Loucy (cell line): Measurements from ENCODE around the gene CCDC71.

ENCODE experiments used
- H2AFZ ChIP-seq: fragments of 200-600 bp; sonication (generic); 2 replicates; pipeline ENCODE4 v1.6.0; 2016; ENCODE audit warnings: antibody characterized with exemption, mild to moderate bottlenecking, low read length, moderate library complexity
- H3F3A ChIP-seq: fragments of 200-600 bp; 2 replicates; pipeline ENCODE4 v1.6.0; 2016; ENCODE audit warnings: antibody characterized with exemption, low read depth, mild to moderate bottlenecking
- H3K27me3 ChIP-seq: fragments of 200-600 bp; sonication (generic); 2 replicates; pipeline ENCODE4 v1.6.1; 2014; ENCODE audit warnings: low read length, mild to moderate bottlenecking; ENCODE audit not compliant: insufficient read depth, poor library complexity, severe bottlenecking
- H3K36me3 ChIP-seq: fragments of 200-600 bp; sonication (generic); 2 replicates; pipeline ENCODE4 v1.6.1; 2016; ENCODE audit warnings: low read length; ENCODE audit not compliant: insufficient read depth
- H3K4me1 ChIP-seq: fragments of 200-600 bp; sonication (generic); 2 replicates; pipeline ENCODE4 v1.5.1; 2014; ENCODE audit warnings: low read length, mild to moderate bottlenecking; ENCODE audit not compliant: insufficient read depth, poor library complexity, severe bottlenecking
- H3K4me2 ChIP-seq: fragments of 200-600 bp; sonication (generic); 2 replicates; pipeline ENCODE4 v1.6.0; 2014; ENCODE audit warnings: antibody characterized with exemption, low read length, low read depth, mild to moderate bottlenecking; ENCODE audit not compliant: poor library complexity, severe bottlenecking
- H3K4me3 ChIP-seq: fragments of 200-600 bp; sonication (generic); 2 replicates; pipeline ENCODE4 v1.5.1; 2014; ENCODE audit warnings: low read length, mild to moderate bottlenecking, mixed read lengths; ENCODE audit not compliant: poor library complexity, severe bottlenecking
- H3K79me2 ChIP-seq: fragments of 200-600 bp; sonication (generic); 2 replicates; pipeline ENCODE4 v1.6.1; 2014; ENCODE audit warnings: low read length; ENCODE audit not compliant: insufficient read depth
- H3K9ac ChIP-seq: fragments of 200-600 bp; sonication (generic); 2 replicates; pipeline ENCODE4 v1.6.0; 2014; ENCODE audit warnings: mild to moderate bottlenecking, low read depth, low read length, moderate library complexity; ENCODE audit not compliant: poor library complexity, severe bottlenecking
- H3K9me2 ChIP-seq: fragments of 200-600 bp; sonication (generic); replicated peaks from 2 replicates; pipeline ENCODE4 v1.6.1; 2016; ENCODE audit warnings: low read depth, low read length, mixed read lengths
- H3K9me3 ChIP-seq: fragments of 200-600 bp; sonication (generic); 2 replicates; pipeline ENCODE4 v1.6.1; 2014; ENCODE audit warnings: mild to moderate bottlenecking, antibody characterized with exemption, low read length, low read depth; ENCODE audit not compliant: insufficient read depth
- H4K20me1 ChIP-seq: fragments of 200-600 bp; sonication (generic); 2 replicates; pipeline ENCODE4 v1.6.0; 2014; ENCODE audit warnings: antibody characterized with exemption, low read length, mild to moderate bottlenecking; ENCODE audit not compliant: insufficient read depth, poor library complexity, severe bottlenecking
- EZH2phosphoT487 ChIP-seq: fragments of 200-600 bp; IDR thresholded peaks from 2 replicates; pipeline ENCODE4 v1.6.1; 2018; ENCODE audit warnings: antibody characterized with exemption, mild to moderate bottlenecking, moderate library complexity, borderline replicate concordance
- TF ChIP-seq, protein P1 (sequence below): fragments of 200-600 bp; sonication (generic); conservative IDR thresholded peaks from 2 replicates; pipeline ENCODE4 v1.5.1; 2014; ENCODE audit warnings: mild to moderate bottlenecking, antibody characterized with exemption, low read length

CCDC71 gene

DNA sequence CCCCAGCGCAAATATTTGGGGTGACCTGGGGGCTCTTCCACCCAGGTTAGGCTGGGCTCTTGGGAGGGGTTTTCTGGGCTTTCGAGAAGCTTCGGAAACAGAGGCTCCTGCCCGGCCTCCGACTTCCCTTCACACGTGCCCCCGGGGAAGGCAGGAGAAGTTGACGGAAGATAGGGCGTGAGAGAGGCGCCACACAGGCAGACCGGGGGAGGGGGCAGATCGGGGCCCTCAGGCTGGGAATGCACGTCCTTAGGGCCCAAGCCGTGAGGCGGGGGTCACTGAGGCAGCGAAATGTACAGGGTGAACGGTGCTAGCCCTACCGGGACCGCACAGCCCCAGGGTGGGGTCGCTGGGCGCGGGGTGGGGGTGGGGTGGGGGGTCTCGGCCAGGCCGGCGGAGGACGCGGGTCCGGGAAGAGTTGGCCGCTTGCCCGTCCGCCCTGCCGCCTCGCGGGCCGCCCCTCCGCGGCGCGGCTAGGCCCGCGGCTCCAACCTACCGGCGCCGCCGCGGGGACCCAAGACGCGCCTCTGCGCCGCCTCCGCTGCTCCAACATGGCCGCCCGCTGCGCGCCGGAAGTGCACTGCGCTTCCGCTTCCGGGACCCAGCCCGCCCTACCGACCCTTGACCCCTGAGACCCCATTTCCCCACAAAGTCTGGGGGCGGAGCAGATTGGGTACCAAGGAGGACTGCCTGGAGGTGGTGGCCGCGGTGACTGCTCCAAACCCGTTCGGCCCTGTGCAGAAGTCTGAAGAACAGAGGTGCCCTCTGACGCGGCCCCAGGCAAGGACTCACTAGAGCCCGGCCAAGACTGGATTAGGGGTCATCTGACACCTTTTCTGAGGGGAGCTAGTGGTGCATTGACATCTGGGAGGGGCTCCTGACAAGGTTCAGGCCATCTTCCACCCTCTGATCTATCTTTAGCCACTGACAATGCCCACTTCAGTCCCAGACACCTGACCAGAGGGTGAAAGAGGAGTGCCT is at the start of gene CCDC71:
Gene CCDC71 (minus strand): TSS at position 561 of the 981 bp plus-strand sequence. CDS start 2,123 bp downstream, outside the sequence.
- no peaks in the 10 kb centered on the region for H3K9me2 ChIP-seq
- H2AFZ ChIP-seq, result peak within 1 kb of the TSS; percentile 94
- no peaks in the 10 kb centered on the region for H3K9me3 ChIP-seq
- H3K4me2 ChIP-seq, result peak within 1 kb of the TSS; percentile 96
- H3K9ac ChIP-seq, result peak within 1 kb of the TSS; percentile 84
- peak within 1 kb of the TSS; percentile 94 for H3K4me3 ChIP-seq
- peaks cover 17% of the 10 kb centered on the region for H3K4me1 ChIP-seq
- H3K79me2 ChIP-seq, result peaks cover 22% of the 10 kb centered on the region
- H4K20me1 ChIP-seq, result no peaks in the 10 kb centered on the region
- H3K27me3 ChIP-seq, result peaks cover 46% of the 10 kb centered on the region
- TF ChIP-seq, protein P1, sequence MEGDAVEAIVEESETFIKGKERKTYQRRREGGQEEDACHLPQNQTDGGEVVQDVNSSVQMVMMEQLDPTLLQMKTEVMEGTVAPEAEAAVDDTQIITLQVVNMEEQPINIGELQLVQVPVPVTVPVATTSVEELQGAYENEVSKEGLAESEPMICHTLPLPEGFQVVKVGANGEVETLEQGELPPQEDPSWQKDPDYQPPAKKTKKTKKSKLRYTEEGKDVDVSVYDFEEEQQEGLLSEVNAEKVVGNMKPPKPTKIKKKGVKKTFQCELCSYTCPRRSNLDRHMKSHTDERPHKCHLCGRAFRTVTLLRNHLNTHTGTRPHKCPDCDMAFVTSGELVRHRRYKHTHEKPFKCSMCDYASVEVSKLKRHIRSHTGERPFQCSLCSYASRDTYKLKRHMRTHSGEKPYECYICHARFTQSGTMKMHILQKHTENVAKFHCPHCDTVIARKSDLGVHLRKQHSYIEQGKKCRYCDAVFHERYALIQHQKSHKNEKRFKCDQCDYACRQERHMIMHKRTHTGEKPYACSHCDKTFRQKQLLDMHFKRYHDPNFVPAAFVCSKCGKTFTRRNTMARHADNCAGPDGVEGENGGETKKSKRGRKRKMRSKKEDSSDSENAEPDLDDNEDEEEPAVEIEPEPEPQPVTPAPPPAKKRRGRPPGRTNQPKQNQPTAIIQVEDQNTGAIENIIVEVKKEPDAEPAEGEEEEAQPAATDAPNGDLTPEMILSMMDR, result no peak
- TF ChIP-seq EZH2phosphoT487, result no peak
- H3F3A ChIP-seq, result no peaks in the 10 kb centered on the region
- H3K36me3 ChIP-seq, result peaks cover 6% of the 10 kb centered on the region; the same call in 1 of the 2 replicates

DNA sequence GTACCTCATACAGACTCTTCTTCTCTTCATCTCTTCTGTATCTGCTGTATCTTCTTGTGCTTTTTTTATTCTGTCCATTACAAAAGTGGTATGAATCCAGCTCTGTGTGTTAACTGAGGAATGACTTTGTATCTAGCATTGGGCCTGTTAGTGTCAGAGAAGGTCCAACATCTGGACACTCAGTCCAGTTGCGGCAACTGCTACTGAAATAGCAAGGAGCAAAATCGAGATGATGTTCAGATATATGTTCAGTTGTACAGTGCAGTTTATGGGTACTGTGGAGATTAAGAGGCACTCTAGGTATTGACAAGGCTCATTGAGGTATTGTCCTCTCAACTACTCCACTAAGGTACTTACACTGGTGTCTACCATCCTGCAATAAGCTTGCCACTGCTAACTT is 47.9 kb upstream of the CCDC71 start:
- Histone ChIP-seq H3K9me3 (no peaks in the 10 kb centered on the region), H4K20me1 (no peaks in the 10 kb centered on the region), H3K9me2 (no peaks in the 10 kb centered on the region), H3K79me2 (no peaks in the 10 kb centered on the region), H3K4me2 (no peak overlapping the region), H3K4me1 (no peaks in the 10 kb centered on the region), H3F3A (no peaks in the 10 kb centered on the region), H3K4me3 (no peak overlapping the region), H3K36me3 (no peaks in the 10 kb centered on the region), H3K27me3 (no peaks in the 10 kb centered on the region), H3K9ac (no peak overlapping the region), H2AFZ (no peak overlapping the region)
- TF ChIP-seq, protein P1, result no peak
- no peak for TF ChIP-seq EZH2phosphoT487

DNA sequence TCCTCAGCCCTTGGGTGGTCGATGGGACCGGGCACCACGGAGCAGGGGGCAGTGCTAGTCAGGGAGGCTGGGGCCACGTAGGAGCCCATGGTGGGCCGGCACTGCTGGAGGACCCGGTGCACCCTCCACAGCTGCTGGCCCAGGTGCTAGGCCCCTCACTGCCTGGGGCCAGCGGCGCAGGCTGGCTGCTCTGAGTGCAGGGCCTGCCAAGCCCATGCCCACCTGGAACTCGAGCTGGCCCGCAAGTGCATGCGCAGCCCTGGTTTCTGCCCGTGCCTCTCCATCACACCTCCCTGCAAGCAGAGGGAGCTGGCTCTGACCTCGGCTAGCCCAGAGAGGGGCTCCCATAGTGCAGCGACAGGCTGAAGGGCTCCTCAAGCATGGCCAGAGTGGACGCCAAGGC is 47.4 kb upstream of the CCDC71 start:
- Histone ChIP-seq H3K4me2 (no peak overlapping the region), H3K79me2 (no peaks in the 10 kb centered on the region), H3K4me3 (no peak overlapping the region), H3K9me3 (no peaks in the 10 kb centered on the region), H3K36me3 (no peaks in the 10 kb centered on the region), H3K9ac (no peak overlapping the region), H3K27me3 (no peaks in the 10 kb centered on the region), H2AFZ (no peak overlapping the region), H4K20me1 (no peaks in the 10 kb centered on the region), H3K4me1 (no peaks in the 10 kb centered on the region), H3K9me2 (no peaks in the 10 kb centered on the region), H3F3A (no peaks in the 10 kb centered on the region)
- TF ChIP-seq, protein P1, result no peak
- TF ChIP-seq EZH2phosphoT487, result no peak
